ENCODE data around the gene EVA1C.

EVA1C gene

GRCh38 chr21:32463367-32463766, 50.9 kb downstream of the EVA1C start:
- no peak for DNase-seq

DNA sequence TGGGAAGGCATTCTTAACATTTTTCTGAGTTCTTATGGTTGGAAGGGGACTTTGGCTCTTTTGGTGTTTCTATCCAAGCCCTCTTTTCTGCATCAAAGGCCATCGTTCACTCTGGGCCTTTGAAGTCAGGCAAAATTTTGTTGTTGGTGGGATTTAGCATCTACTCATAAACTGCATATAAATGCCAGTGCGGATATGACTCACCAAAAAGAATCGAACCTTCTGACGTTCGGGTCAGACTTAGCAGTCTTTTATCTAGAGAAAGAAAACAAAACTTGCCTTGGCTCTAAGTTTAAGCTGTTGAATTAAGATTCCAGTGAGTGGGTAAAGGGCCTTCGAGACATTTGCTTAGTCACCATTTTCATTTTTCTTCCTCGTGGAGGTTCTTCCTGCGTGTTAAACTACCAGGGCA, 51.4 kb downstream of the EVA1C start:
- DNase-seq = no peak

GRCh38 chr21:32467291-32467690, 54.8 kb downstream of the EVA1C start:
- DNase-seq = no peak

- no peak for DNase-seq
Observed at GRCh38 chr21:32468681-32469111, 56.2 kb downstream of the EVA1C start.

DNA sequence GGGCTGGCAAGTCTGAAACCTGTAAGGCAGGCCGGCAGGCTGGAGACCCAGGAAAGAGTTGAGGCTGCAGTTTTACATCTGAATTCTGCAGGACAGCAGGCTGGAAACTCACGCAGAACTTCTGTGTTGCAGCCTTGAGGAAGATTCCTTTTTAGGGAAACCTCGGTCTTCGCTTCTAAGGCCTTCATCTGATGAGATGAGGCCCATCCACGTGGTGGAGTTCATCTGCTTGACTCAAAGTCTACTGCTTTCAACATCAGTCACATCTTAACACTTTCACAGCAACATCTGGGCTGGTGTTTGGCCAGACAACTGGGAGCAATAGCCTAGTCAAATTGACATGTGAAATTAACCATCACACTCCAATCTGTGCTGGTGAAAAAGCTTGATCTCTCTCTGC, 57.1 kb downstream of the EVA1C start:
- DNase-seq = no peak

GRCh38 chr21:32470206-32470605, 57.7 kb downstream of the EVA1C start:
- DNase-seq = no peak

- DNase-seq = no peak
Observed at GRCh38 chr21:32472890-32473765, 60.6 kb downstream of the EVA1C start.

DNA sequence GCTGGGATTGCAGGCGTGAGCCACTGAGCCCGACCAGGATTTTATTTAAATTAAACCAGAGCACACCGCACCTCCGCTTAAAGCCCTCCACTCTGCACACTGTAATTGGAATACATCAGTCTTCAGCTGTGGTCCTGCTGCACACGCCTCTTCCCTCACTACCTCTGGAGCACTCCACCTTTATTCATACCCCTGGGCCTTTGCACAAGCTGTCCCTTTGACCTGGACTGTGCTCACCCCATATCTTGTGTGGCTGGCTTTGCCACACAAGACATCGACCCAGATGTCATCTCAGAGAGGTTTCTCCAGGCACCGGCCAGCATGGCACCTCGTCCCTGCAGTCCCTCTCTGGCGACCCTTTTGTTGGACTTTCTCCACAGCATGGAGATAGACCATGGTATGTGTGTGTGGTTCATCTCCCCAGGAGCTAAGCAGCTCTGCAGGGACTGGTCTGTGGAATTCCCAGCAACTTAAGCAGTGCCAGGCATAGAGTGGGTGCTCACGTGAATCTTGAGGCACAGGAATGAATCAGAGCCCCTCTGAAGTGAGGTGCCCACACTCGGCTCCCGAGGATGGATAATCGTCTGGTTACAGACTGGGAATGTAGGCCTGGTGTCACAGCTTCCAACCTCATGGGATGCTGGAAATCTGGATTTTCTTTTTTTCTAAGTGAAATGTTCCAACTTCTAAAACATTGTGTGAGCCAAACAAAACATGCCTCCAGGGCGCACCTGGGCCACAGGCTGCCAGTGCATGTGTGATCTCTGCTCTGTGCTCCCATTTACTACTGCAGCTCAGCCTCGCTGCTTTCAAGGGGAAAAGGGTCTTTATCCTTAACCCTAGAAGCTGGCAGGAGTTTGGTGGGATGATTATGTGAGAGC, 61.9 kb downstream of the EVA1C start:
- DNase-seq = no peak

GRCh38 chr21:32475162-32475812, 62.8 kb downstream of the EVA1C start:
- no peak for DNase-seq

GRCh38 chr21:32476661-32477423, 64.3 kb downstream of the EVA1C start:
- DNase-seq = no peak

- no peak for DNase-seq
Observed at GRCh38 chr21:32477424-32477745, 64.9 kb downstream of the EVA1C start.

GRCh38 chr21:32481875-32482408, 69.4 kb downstream of the EVA1C start:
- no peak for DNase-seq

DNA sequence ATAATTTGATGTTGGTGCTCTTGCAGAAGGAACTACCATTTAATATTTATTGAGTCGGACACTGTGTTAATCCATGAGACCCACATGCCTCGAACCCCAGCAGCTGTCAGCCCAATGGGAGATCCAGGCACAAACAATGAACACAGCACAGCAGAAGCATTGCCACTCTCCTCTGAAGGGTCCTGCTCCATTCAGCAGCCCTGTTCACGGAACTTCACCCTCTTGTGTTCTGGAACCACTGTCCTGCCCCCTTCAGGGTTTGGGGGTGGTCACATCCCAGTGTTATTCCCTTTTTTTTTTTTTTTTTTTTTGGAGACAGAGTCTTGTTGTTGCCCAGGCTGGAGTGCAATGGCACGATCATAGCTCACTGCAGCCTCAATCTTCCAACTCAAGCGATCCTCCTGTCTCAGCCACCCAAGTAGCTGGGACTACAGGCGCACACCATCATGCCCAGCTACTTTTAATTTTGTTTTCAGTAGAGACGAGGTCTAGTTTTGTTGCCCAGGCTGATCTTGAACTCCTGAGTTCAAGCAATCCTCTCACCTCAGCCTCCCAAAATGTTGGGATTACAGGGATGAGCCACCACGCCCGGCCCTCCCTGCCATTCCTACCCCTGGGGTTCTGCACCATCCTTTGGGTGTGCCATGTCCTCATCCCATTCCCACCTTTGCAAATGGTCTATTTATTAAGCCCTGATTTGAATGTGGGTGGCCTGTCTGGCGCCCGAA, 70.2 kb downstream of the EVA1C start:
- DNase-seq = no peak

DNA sequence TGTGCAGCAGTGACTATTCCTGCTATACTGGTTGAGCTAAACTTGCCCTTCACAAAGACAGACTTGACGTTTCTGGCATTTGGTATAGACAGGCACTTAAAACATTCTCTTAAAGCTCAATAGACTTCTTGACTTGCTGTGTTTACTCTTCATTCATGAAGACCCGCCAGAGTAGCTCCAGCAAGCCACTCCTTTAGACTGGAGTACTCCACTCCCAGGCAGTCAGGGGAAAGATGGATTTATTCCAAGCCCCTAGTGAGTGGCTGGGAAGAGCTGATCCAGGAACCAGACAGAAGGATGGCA, 70.7 kb downstream of the EVA1C start:
- DNase-seq = no peak

GRCh38 chr21:32484706-32485380, 72.3 kb downstream of the EVA1C start:
- DNase-seq = peak in 9 of 14 donors; percentile 6 to 65 (median 26)

DNA sequence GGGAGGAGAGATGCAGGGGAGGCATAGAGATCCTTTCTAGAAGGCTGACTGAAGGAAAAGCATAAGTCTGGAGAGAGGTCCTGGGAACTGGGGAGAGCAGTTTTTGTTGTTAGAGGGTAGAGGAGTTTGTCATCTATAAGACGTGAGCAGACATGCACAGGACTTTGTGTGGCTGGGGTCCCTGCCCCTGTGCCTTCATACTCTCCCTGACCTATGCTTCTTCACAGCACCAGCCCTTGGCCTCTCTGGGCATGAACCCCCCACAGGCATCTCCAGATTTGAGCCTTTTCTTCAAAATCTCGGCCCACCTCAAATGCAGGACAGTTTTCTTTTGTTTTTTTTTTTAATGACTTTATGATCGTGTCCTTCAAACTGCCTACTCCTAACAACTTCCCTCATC, 79.9 kb downstream of the EVA1C start:
- no peak for DNase-seq

DNA sequence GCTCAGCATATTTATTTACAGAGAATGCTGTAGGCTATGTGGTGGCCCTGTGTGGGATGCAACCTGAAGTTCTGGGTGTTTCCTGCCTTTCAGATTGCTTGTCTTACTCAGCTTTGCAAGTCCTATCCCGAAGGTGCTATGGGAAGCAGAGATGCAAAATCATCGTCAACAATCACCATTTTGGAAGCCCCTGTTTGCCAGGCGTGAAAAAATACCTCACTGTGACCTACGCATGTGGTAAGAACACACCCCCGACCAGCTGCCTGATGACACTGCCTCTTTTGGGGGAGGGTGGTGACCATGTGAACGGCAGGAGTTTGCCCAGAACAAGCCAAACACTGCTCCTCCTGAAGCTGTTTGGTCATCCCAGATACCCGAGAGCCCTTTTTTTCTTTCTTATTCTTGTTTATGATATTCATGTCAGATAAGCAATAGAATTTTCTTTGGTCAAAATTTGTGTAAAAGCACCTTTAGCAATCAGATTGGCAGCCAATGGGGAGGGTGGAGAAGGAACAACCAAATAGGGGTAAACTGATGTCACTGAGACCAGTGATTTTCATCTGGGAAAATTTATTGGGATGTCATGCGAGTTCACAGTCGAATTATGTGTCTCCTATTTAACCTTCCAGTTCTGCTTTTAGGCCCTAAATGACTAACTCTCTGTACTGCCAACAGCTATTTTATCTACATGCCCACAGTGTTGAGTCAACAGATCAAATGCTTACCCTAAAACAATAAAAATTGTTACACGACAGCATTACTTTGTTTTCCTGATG, 82.6 kb downstream of the EVA1C start:
- DNase-seq = no peak

DNA sequence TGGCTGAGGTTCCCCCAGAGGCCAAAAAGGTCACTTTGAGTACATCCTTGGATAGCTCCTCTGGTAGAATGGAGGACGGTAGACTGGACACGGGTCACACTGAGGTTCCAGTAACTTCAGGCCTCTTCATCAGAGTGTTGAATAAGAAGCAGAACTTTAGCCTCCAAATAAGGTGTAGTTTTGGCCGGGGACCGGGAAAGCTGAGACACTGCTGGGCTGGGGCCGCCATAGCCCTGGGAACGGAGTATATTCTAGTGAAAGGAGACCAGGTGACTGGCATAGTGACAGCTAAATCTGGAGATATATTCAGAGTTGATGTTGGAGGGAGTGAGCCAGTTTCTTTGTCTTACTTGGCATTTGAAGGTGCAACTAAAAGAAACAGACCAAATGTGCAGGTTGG, 84.1 kb downstream of the EVA1C start:
- DNase-seq = no peak

GRCh38 chr21:32499249-32500055, 86.9 kb downstream of the EVA1C start:
- DNase-seq = peak in 1 of 14 donors; percentile 7
